Bronchial epithelial cell (primary cell): ENCODE measurements around the gene AVP. TPM values are rescaled to one million over a fixed set of nuclear protein-coding genes. Genes with fewer than 3 reads are reported as not detected.

Experiments used
- DNase-seq: peaks from one replicate; pipeline ENCODE4 v3.0.0-alpha.2; 2010; ENCODE audit warnings: low read depth
- FAIRE-seq: peaks from 2 replicates; lab custom pipeline; 2011; peaks lifted over from hg19 to GRCh38; lab: Jason Lieb, UNC
- H3K27me3 ChIP-seq: 2 replicates; pipeline ENCODE4 v1.5.1; 2011; ENCODE audit warnings: low read length; ENCODE audit not compliant: control insufficient read depth, insufficient read depth
- H3K36me3 ChIP-seq: 2 replicates; pipeline ENCODE4 v1.5.1; 2011; ENCODE audit warnings: low read length; ENCODE audit not compliant: control insufficient read depth, insufficient read depth
- H3K4me3 ChIP-seq: 2 replicates; pipeline ENCODE4 v1.5.1; 2011; ENCODE audit warnings: mild to moderate bottlenecking, low read depth, low read length, control low read depth
- CTCF ChIP-seq: IDR thresholded peaks from 2 replicates; pipeline ENCODE4 v1.5.1; 2011; ENCODE audit warnings: mild to moderate bottlenecking, moderate library complexity, low read length, control low read depth, inconsistent platforms; ENCODE audit not compliant: insufficient read depth, severe bottlenecking
- total RNA-seq: library from RNA; depleted of rRNA; stranded (reverse); fragments of >200 nt; gene quantifications from 2 replicates; pipeline ENCODE4 v1.2.1, GENCODE V29; 2014

The AVP gene
- total RNA-seq, 1 donor from 2014 or later: not detected

GRCh38 chr20:3039426-3039825, 45.1 kb downstream of the AVP start:
- peaks cover 15% of the 10 kb centered on the region for H3K36me3 ChIP-seq
- DNase-seq: no peak
- no peak for FAIRE-seq

GRCh38 chr20:3038454-3038853, 46.1 kb downstream of the AVP start:
- no peaks in the 10 kb centered on the region for H3K27me3 ChIP-seq
- H3K4me3 ChIP-seq: no peak overlapping the region
- no peak for FAIRE-seq
- peaks cover 15% of the 10 kb centered on the region for H3K36me3 ChIP-seq
- no peak for TF ChIP-seq CTCF
- DNase-seq: no peak

More at GRCh38 chr20:3039426-3039825, 45.1 kb downstream of the AVP start:
- no peaks in the 10 kb centered on the region for H3K27me3 ChIP-seq
- no peak overlapping the region for H3K4me3 ChIP-seq
- no peak for TF ChIP-seq CTCF

GRCh38 chr20:3037654-3038053, 46.9 kb downstream of the AVP start:
- no peak for TF ChIP-seq CTCF
- Histone ChIP-seq H3K27me3 (no peaks in the 10 kb centered on the region), H3K36me3 (peaks cover 15% of the 10 kb centered on the region), H3K4me3 (no peak overlapping the region)
- FAIRE-seq: no peak
- DNase-seq: no peak

- Histone ChIP-seq H3K36me3 (peaks cover 17% of the 10 kb centered on the region), H3K4me3 (no peak overlapping the region), H3K27me3 (no peaks in the 10 kb centered on the region)
- no peak for DNase-seq
- FAIRE-seq: no peak
- TF ChIP-seq CTCF: no peak
These were observed 51.9 kb downstream of the AVP start for GRCh38 chr20:3032624-3033023.

Other genes with a start within 250 kb of the AVP start
- 12.9 and 17.9 TPM in 2 replicates for gene PCED1A, start 244.1 kb downstream of the AVP start, total RNA-seq
- 33.2 and 33.4 TPM in 2 replicates for gene VPS16, start 244.0 kb downstream of the AVP start, total RNA-seq
- gene PTPRA, start 211.2 kb downstream of the AVP start, total RNA-seq: 20.8 and 25.2 TPM in 2 replicates
- gene GNRH2, start 41.1 kb downstream of the AVP start, total RNA-seq: 0.13 and 0.53 TPM in 2 replicates
- 68.0 and 69.5 TPM in 2 replicates for gene MRPS26, start 38.7 kb downstream of the AVP start, total RNA-seq
- gene OXT, start 13.1 kb downstream of the AVP start, total RNA-seq: not detected in 2 replicates
- 11.3 and 17.9 TPM in 2 replicates for gene FASTKD5, start 75.1 kb upstream of the AVP start, total RNA-seq
- 1.9 and 2.1 TPM in 2 replicates for gene UBOX5, start 75.1 kb upstream of the AVP start, total RNA-seq
- gene LZTS3, start 88.8 kb upstream of the AVP start, total RNA-seq: 11.3 and 20.0 TPM in 2 replicates
- 57.6 and 72.7 TPM in 2 replicates for gene DDRGK1, start 120.0 kb upstream of the AVP start, total RNA-seq
- gene ITPA, start 124.8 kb upstream of the AVP start, total RNA-seq: 36.9 and 45.5 TPM in 2 replicates
- gene SLC4A11, start 154.5 kb upstream of the AVP start, total RNA-seq: 3.2 and 5.1 TPM in 2 replicates